ENCODE results near the gene PDRG1.

The PDRG1 gene

GRCh38 chr20:31903627-31904386 lies 48.0 kb downstream of the PDRG1 start:
- no peak for DNase-seq

- DNase-seq = no peak
Observed at GRCh38 chr20:31901615-31902014, 50.2 kb downstream of the PDRG1 start.

- no peak for DNase-seq
Observed at GRCh38 chr20:31897541-31897940, 54.3 kb downstream of the PDRG1 start.

- DNase-seq = no peak
Observed at GRCh38 chr20:31896049-31896448, 55.8 kb downstream of the PDRG1 start.

- no peak for DNase-seq
Observed at GRCh38 chr20:31894980-31895675, 56.7 kb downstream of the PDRG1 start.
